ENCODE data around the gene NOX1. TPM values are rescaled to one million over a fixed set of nuclear protein-coding genes. Genes with fewer than 3 reads are reported as not detected.

Gene NOX1
- 0.03 TPM for polyA plus RNA-seq (2013, experiment 1 of 2)
- polyA plus RNA-seq (2013, experiment 2 of 2) = 0.05 TPM

DNA sequence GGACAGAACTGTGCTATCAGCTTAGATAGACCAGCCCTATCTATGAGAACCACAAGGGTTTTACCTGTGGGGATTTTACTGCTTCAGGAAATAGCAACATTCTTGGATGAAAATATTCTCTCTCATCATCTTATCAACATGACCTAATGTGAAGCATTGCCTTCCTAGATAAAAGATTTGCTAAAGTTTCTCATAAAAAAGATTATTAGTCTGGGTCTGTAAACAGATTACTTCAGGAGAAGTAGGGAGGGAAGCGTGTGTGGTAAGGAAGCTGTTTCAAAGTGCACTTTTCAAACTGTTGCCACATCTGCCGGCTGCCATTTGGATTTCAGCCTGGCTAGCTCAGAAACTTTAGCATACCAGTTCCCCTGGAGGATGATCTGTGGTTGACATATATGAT, at the start of gene NOX1:
Gene NOX1 (minus strand): TSS at position 35 of the 400 bp plus-strand sequence. CDS start 220 bp downstream, outside the sequence.
- H3K18ac ChIP-seq (ENCODE audit: low read depth in 1 of 2, low read length in 2 of 2) = no peak within 1 kb of the TSS
- no peak within 1 kb of the TSS for H3K23ac ChIP-seq (ENCODE audit: low read length in 2 of 2)
- H3K4ac ChIP-seq (ENCODE audit: low read depth in 1 of 2, low read length in 2 of 2) = no peak within 1 kb of the TSS
- H2BK120ac ChIP-seq (ENCODE audit: low read depth, low read length) = no peak within 1 kb of the TSS
- H4K91ac ChIP-seq (ENCODE audit: low read length) = no peak within 1 kb of the TSS
- H2BK15ac ChIP-seq (ENCODE audit: low read depth, poor library complexity, severe bottlenecking) = no peak within 1 kb of the TSS
- H3K36me3 ChIP-seq (ENCODE audit: control insufficient read depth in 1 of 2, insufficient read depth in 2 of 2, low read depth in 1 of 2, low read length in 2 of 2) = no peaks in the 10 kb centered on the region
- H3K4me1 ChIP-seq (ENCODE audit: control insufficient read depth, insufficient read depth, low read depth, low read length) = no peaks in the 10 kb centered on the region
- no peak within 1 kb of the TSS for H2BK12ac ChIP-seq (ENCODE audit: low read length in 2 of 2)
- no peak within 1 kb of the TSS for H3K4me2 ChIP-seq (ENCODE audit: low read length, poor library complexity, severe bottlenecking)
- H4K8ac ChIP-seq (ENCODE audit: low read length) = no peak within 1 kb of the TSS
- no peak within 1 kb of the TSS for H2AK5ac ChIP-seq (ENCODE audit: low read length, severe bottlenecking)
- H3K27me3 ChIP-seq (ENCODE audit: control insufficient read depth in 1 of 2, insufficient read depth in 1 of 2, low read length in 2 of 2) = peaks cover 0 to 48% of the 10 kb centered on the region in 2 experiments
- no peaks in the 10 kb centered on the region for H3K79me1 ChIP-seq (replicated peaks; ENCODE audit: low read length, poor library complexity, severe bottlenecking)
- no peak within 1 kb of the TSS for H3K9ac ChIP-seq (ENCODE audit: low read length)
- no peak for DNase-seq
- H3K4me3 ChIP-seq (ENCODE audit: insufficient read depth in 1 of 2, low read depth in 1 of 2, low read length in 2 of 2) = no peak within 1 kb of the TSS
- H3K14ac ChIP-seq (ENCODE audit: low read length in 2 of 2) = no peak within 1 kb of the TSS
- no peak within 1 kb of the TSS for H2AFZ ChIP-seq (ENCODE audit: low read depth, low read length)
- H3K27ac ChIP-seq (ENCODE audit: low read length, poor library complexity, severe bottlenecking) = no peak within 1 kb of the TSS
- H3K9me3 ChIP-seq (ENCODE audit: control insufficient read depth, low read length) = no peaks in the 10 kb centered on the region
- no peak within 1 kb of the TSS for H2BK5ac ChIP-seq (ENCODE audit: low read depth, low read length, poor library complexity, severe bottlenecking)
- WGBS = 90% methylated on average over 2 of the region's 2 CpGs

DNA sequence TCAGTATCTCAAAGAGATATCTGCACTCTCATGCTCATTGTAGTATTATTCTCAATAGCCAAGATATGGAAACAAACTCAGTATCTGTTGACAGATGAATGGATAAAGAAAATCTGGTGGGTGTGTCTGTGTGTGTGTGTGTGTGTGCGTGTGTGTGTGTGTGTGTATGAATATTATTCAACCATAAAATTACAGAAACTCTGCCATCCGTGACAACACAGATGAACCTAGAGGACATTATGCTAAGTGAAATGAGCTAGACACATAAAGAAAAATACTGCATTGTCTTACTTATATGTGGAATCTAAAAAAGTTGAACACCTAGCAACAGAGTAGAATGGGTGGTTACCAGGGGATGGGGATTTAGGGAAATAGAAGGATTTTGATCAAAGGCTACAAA, 41.4 kb upstream of the NOX1 start:
- Histone ChIP-seq H4K8ac (ENCODE audit: low read length) (no peak overlapping the region), H3K14ac (ENCODE audit: low read length in 2 of 2) (no peak overlapping the region), H2AK5ac (ENCODE audit: low read length, severe bottlenecking) (no peak overlapping the region), H3K27ac (ENCODE audit: low read length, poor library complexity, severe bottlenecking) (no peak overlapping the region), H3K4me1 (ENCODE audit: control insufficient read depth, insufficient read depth, low read depth, low read length) (no peaks in the 10 kb centered on the region), H4K91ac (ENCODE audit: low read length) (no peak overlapping the region), H2BK15ac (ENCODE audit: low read depth, poor library complexity, severe bottlenecking) (no peak overlapping the region), H2BK120ac (ENCODE audit: low read depth, low read length) (no peak overlapping the region), H3K23ac (ENCODE audit: low read length in 2 of 2) (no peak overlapping the region), H3K4me3 (ENCODE audit: insufficient read depth in 1 of 2, low read depth in 1 of 2, low read length in 2 of 2) (no peak overlapping the region), H3K9ac (ENCODE audit: low read length) (no peak overlapping the region), H3K9me3 (ENCODE audit: control insufficient read depth, low read length) (no peaks in the 10 kb centered on the region), H2BK5ac (ENCODE audit: low read depth, low read length, poor library complexity, severe bottlenecking) (no peak overlapping the region), H3K4me2 (ENCODE audit: low read length, poor library complexity, severe bottlenecking) (no peak overlapping the region), H2BK12ac (ENCODE audit: low read length in 2 of 2) (no peak overlapping the region), H3K79me1 (replicated peaks; ENCODE audit: low read length, poor library complexity, severe bottlenecking) (no peaks in the 10 kb centered on the region), H3K4ac (ENCODE audit: low read depth in 1 of 2, low read length in 2 of 2) (no peak overlapping the region), H3K18ac (ENCODE audit: low read depth in 1 of 2, low read length in 2 of 2) (no peak overlapping the region), H2AFZ (ENCODE audit: low read depth, low read length) (no peak overlapping the region), H3K27me3 (ENCODE audit: control insufficient read depth in 1 of 2, insufficient read depth in 1 of 2, low read length in 2 of 2) (peaks cover 0 to 40% of the 10 kb centered on the region in 2 experiments), H3K36me3 (ENCODE audit: control insufficient read depth in 1 of 2, insufficient read depth in 2 of 2, low read depth in 1 of 2, low read length in 2 of 2) (no peaks in the 10 kb centered on the region)
- DNase-seq = no peak
- WGBS = no CpG with 5 or more reads among the region's 2 CpGs

DNA sequence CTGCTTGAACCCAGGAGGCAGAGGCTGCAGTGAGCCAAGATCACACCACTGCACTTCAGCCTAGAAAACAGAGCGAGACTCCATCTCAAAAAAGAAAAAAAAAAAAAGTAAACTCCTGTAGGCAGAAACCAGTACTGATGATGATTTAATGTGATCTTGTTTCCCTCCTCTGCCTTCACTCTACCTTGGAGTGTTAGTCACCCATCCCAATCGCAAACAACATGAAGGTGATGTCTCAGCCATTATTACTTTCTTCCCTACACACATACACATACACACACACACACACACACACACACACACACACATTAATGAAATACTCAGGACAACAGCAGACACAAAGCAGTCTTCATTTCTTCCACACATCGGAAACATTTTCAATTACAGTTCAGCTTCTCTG, 39.0 kb upstream of the NOX1 start:
- no peaks in the 10 kb centered on the region for H3K4me1 ChIP-seq (ENCODE audit: control insufficient read depth, insufficient read depth, low read depth, low read length)
- WGBS = 95% methylated on average over 1 of the region's 3 CpGs
- H2BK120ac ChIP-seq (ENCODE audit: low read depth, low read length) = no peak overlapping the region
- H3K79me1 ChIP-seq (replicated peaks; ENCODE audit: low read length, poor library complexity, severe bottlenecking) = no peaks in the 10 kb centered on the region
- no peaks in the 10 kb centered on the region for H3K36me3 ChIP-seq (ENCODE audit: control insufficient read depth in 1 of 2, insufficient read depth in 2 of 2, low read depth in 1 of 2, low read length in 2 of 2)
- H2AFZ ChIP-seq (ENCODE audit: low read depth, low read length) = no peak overlapping the region
- no peak overlapping the region for H3K4me2 ChIP-seq (ENCODE audit: low read length, poor library complexity, severe bottlenecking)
- H3K14ac ChIP-seq (ENCODE audit: low read length in 2 of 2) = no peak overlapping the region
- no peak overlapping the region for H4K8ac ChIP-seq (ENCODE audit: low read length)
- H2AK5ac ChIP-seq (ENCODE audit: low read length, severe bottlenecking) = no peak overlapping the region
- H4K91ac ChIP-seq (ENCODE audit: low read length) = no peak overlapping the region
- no peak for DNase-seq
- H3K23ac ChIP-seq (ENCODE audit: low read length in 2 of 2) = no peak overlapping the region
- H3K18ac ChIP-seq (ENCODE audit: low read depth in 1 of 2, low read length in 2 of 2) = no peak overlapping the region
- no peak overlapping the region for H2BK15ac ChIP-seq (ENCODE audit: low read depth, poor library complexity, severe bottlenecking)
- no peak overlapping the region for H2BK5ac ChIP-seq (ENCODE audit: low read depth, low read length, poor library complexity, severe bottlenecking)
- H3K27me3 ChIP-seq (ENCODE audit: control insufficient read depth in 1 of 2, insufficient read depth in 1 of 2, low read length in 2 of 2) = peaks cover 0 to 30% of the 10 kb centered on the region in 2 experiments
- no peak overlapping the region for H2BK12ac ChIP-seq (ENCODE audit: low read length in 2 of 2)
- H3K4me3 ChIP-seq (ENCODE audit: insufficient read depth in 1 of 2, low read depth in 1 of 2, low read length in 2 of 2) = no peak overlapping the region
- no peak overlapping the region for H3K9ac ChIP-seq (ENCODE audit: low read length)
- H3K4ac ChIP-seq (ENCODE audit: low read depth in 1 of 2, low read length in 2 of 2) = no peak overlapping the region
- no peaks in the 10 kb centered on the region for H3K9me3 ChIP-seq (ENCODE audit: control insufficient read depth, low read length)
- H3K27ac ChIP-seq (ENCODE audit: low read length, poor library complexity, severe bottlenecking) = no peak overlapping the region

DNA sequence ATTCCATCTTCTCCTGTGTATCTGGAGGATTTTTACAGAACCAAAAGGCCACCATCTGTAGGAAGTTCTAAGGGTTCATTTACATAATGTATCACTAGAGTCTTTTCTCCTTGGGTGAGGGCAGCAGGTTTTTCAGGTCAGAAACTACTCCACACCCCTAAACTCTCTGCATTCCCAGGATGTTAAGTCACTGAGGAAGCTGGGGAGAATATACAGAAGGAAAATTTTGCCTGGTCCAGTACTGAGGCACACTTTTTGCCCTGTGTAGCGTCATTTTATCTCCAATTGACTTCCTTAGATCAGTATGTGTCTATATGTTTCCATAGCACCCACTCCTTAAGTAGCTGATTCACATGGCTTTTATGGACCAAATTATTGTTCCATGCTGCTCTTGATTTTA, 37.6 kb upstream of the NOX1 start:
- Histone ChIP-seq H2BK15ac (ENCODE audit: low read depth, poor library complexity, severe bottlenecking) (no peak overlapping the region), H3K9ac (ENCODE audit: low read length) (no peak overlapping the region), H3K14ac (ENCODE audit: low read length in 2 of 2) (no peak overlapping the region), H4K8ac (ENCODE audit: low read length) (no peak overlapping the region), H3K4me3 (ENCODE audit: insufficient read depth in 1 of 2, low read depth in 1 of 2, low read length in 2 of 2) (no peak overlapping the region), H3K4me2 (ENCODE audit: low read length, poor library complexity, severe bottlenecking) (no peak overlapping the region), H3K18ac (ENCODE audit: low read depth in 1 of 2, low read length in 2 of 2) (no peak overlapping the region), H4K91ac (ENCODE audit: low read length) (no peak overlapping the region), H3K36me3 (ENCODE audit: control insufficient read depth in 1 of 2, insufficient read depth in 2 of 2, low read depth in 1 of 2, low read length in 2 of 2) (no peaks in the 10 kb centered on the region), H3K9me3 (ENCODE audit: control insufficient read depth, low read length) (no peaks in the 10 kb centered on the region), H3K27ac (ENCODE audit: low read length, poor library complexity, severe bottlenecking) (no peak overlapping the region), H2BK5ac (ENCODE audit: low read depth, low read length, poor library complexity, severe bottlenecking) (no peak overlapping the region), H3K4me1 (ENCODE audit: control insufficient read depth, insufficient read depth, low read depth, low read length) (no peaks in the 10 kb centered on the region), H2BK120ac (ENCODE audit: low read depth, low read length) (no peak overlapping the region), H3K4ac (ENCODE audit: low read depth in 1 of 2, low read length in 2 of 2) (no peak overlapping the region), H2BK12ac (ENCODE audit: low read length in 2 of 2) (no peak overlapping the region), H3K79me1 (replicated peaks; ENCODE audit: low read length, poor library complexity, severe bottlenecking) (no peaks in the 10 kb centered on the region), H2AFZ (ENCODE audit: low read depth, low read length) (no peak overlapping the region), H2AK5ac (ENCODE audit: low read length, severe bottlenecking) (no peak overlapping the region), H3K23ac (ENCODE audit: low read length in 2 of 2) (no peak overlapping the region), H3K27me3 (ENCODE audit: control insufficient read depth in 1 of 2, insufficient read depth in 1 of 2, low read length in 2 of 2) (peaks cover 0 to 27% of the 10 kb centered on the region in 2 experiments)
- WGBS = no CpG with 5 or more reads among the region's 1 CpG
- DNase-seq = no peak

Data from mesenchymal stem cell (in vitro differentiated cells and primary cell).